ENCODE results near the gene OLIG1.

- TF ChIP-seq, protein P1, sequence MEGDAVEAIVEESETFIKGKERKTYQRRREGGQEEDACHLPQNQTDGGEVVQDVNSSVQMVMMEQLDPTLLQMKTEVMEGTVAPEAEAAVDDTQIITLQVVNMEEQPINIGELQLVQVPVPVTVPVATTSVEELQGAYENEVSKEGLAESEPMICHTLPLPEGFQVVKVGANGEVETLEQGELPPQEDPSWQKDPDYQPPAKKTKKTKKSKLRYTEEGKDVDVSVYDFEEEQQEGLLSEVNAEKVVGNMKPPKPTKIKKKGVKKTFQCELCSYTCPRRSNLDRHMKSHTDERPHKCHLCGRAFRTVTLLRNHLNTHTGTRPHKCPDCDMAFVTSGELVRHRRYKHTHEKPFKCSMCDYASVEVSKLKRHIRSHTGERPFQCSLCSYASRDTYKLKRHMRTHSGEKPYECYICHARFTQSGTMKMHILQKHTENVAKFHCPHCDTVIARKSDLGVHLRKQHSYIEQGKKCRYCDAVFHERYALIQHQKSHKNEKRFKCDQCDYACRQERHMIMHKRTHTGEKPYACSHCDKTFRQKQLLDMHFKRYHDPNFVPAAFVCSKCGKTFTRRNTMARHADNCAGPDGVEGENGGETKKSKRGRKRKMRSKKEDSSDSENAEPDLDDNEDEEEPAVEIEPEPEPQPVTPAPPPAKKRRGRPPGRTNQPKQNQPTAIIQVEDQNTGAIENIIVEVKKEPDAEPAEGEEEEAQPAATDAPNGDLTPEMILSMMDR (conservative IDR thresholded peaks at IDR 0.05): no peak
- TF ChIP-seq EZH2 (IDR thresholded peaks at IDR 0.05; ENCODE audit: low read depth): no peak
Measured at GRCh38 chr21:33040215-33040614, 29.7 kb upstream of the OLIG1 start.

Measured in PC-9 (cell line).